WERI-Rb-1 (cell line): ENCODE data around the gene WNT10A.

Source experiments
- DNase-seq: peaks from one replicate; pipeline ENCODE4 v3.0.0-alpha.2; 2020
- H3K27ac ChIP-seq: fragments of 250-450 bp; sonication (Bioruptor Pico); 2 replicates; pipeline ENCODE4 v1.5.1; 2020; ENCODE audit warnings: mild to moderate bottlenecking, moderate library complexity
- H3K27me3 ChIP-seq: fragments of 250-450 bp; sonication (Bioruptor Pico); 2 replicates; pipeline ENCODE4 v1.5.1; 2021; ENCODE audit warnings: mild to moderate bottlenecking, low read depth, moderate library complexity; ENCODE audit not compliant: insufficient read depth, severe bottlenecking
- H3K36me3 ChIP-seq: fragments of 250-450 bp; sonication (Bioruptor Pico); 2 replicates; pipeline ENCODE4 v1.5.1; 2020; ENCODE audit warnings: mild to moderate bottlenecking, moderate library complexity
- H3K4me3 ChIP-seq: 2 replicates; pipeline ENCODE4 v1.5.1; 2011; ENCODE audit warnings: low read depth, mild to moderate bottlenecking, control low read depth, low read length
- H3K9me3 ChIP-seq: fragments of 250-450 bp; sonication (Bioruptor Pico); 2 replicates; pipeline ENCODE4 v1.5.1; 2021; ENCODE audit warnings: mild to moderate bottlenecking, moderate library complexity; ENCODE audit not compliant: severe bottlenecking
- CTCF ChIP-seq: IDR thresholded peaks from 2 replicates; pipeline ENCODE4 v1.5.1; 2011; ENCODE audit warnings: low read depth, mild to moderate bottlenecking, control low read depth, inconsistent platforms, low read length

The WNT10A gene

GRCh38 chr2:218850796-218851195 lies 29.9 kb upstream of the WNT10A start:
- Histone ChIP-seq H3K4me3 (no peak overlapping the region), H3K9me3 (no peaks in the 10 kb centered on the region), H3K27me3 (no peaks in the 10 kb centered on the region), H3K36me3 (no peaks in the 10 kb centered on the region), H3K27ac (no peak overlapping the region)
- no peak for TF ChIP-seq CTCF
- DNase-seq, result peak; percentile 0

GRCh38 chr2:218851286-218851685 lies 29.4 kb upstream of the WNT10A start:
- peak; percentile 1 for DNase-seq
- TF ChIP-seq CTCF, result no peak
- H3K9me3 ChIP-seq, result no peaks in the 10 kb centered on the region
- no peak overlapping the region for H3K4me3 ChIP-seq
- H3K27ac ChIP-seq, result no peak overlapping the region
- H3K27me3 ChIP-seq, result no peaks in the 10 kb centered on the region
- H3K36me3 ChIP-seq, result no peaks in the 10 kb centered on the region

- Histone ChIP-seq H3K36me3 (no peaks in the 10 kb centered on the region), H3K27me3 (no peaks in the 10 kb centered on the region), H3K27ac (no peak overlapping the region), H3K9me3 (no peaks in the 10 kb centered on the region), H3K4me3 (no peak overlapping the region)
- peak; percentile 70 for DNase-seq
- TF ChIP-seq CTCF, result peak; percentile 78
Measured at GRCh38 chr2:218852911-218853667, 27.6 kb upstream of the WNT10A start.

- Histone ChIP-seq H3K4me3 (no peak overlapping the region), H3K9me3 (no peaks in the 10 kb centered on the region), H3K27me3 (peaks cover 5% of the 10 kb centered on the region), H3K27ac (no peak overlapping the region), H3K36me3 (no peaks in the 10 kb centered on the region)
- no peak for TF ChIP-seq CTCF
- peak; percentile 65 for DNase-seq
Measured at GRCh38 chr2:218853766-218854165, 26.9 kb upstream of the WNT10A start.

- Histone ChIP-seq H3K4me3 (no peak overlapping the region), H3K27me3 (peaks cover 12% of the 10 kb centered on the region), H3K9me3 (no peaks in the 10 kb centered on the region), H3K36me3 (no peaks in the 10 kb centered on the region), H3K27ac (no peak overlapping the region)
- no peak for TF ChIP-seq CTCF
- no peak for DNase-seq
Measured at GRCh38 chr2:218854860-218855259, 25.8 kb upstream of the WNT10A start.
